Vagina (tissue), 2 donors: ENCODE results near the gene NPEPPS. TPM values are rescaled to one million over a fixed set of nuclear protein-coding genes. Genes with fewer than 3 reads are reported as not detected.

Experiments
- DNase-seq, 2 donors: peaks; one replicate each; pipeline ENCODE4 v3.0.0-alpha.2; 2017; ENCODE audit errors: extremely low spot score in 2 of 2
- H3K27ac ChIP-seq: fragments of 200-600 bp; sonication (generic); one replicate; pipeline ENCODE4 v1.5.1; 2019
- H3K27me3 ChIP-seq: fragments of 200-600 bp; sonication (generic); one replicate; pipeline ENCODE4 v1.5.1; 2019
- H3K36me3 ChIP-seq, 2 donors: fragments of 200-600 bp; sonication (generic); one replicate each; pipeline ENCODE4 v1.5.1; 2017 to 2019
- H3K4me1 ChIP-seq: fragments of 200-600 bp; sonication (generic); one replicate; pipeline ENCODE4 v1.5.1; 2019
- H3K4me3 ChIP-seq, 2 donors: fragments of 200-600 bp; sonication (generic); 1 replicate in 1 of 2; 2 replicates in 1 of 2; pipeline ENCODE4 v1.5.1; 2016 to 2019
- H3K9me3 ChIP-seq: fragments of 200-600 bp; sonication (generic); one replicate; pipeline ENCODE4 v1.5.1; 2019
- CTCF ChIP-seq, 3 experiments: fragments of 450-650 bp in 2 of 3; fragments of 200-600 bp in 1 of 3; sonication (generic) in 1 of 3; IDR thresholded peaks; one replicate each; pipeline ENCODE4 v1.5.1; 2017 to 2019; ENCODE audit warnings: antibody characterized with exemption in 3 of 3, mild to moderate bottlenecking in 2 of 3, moderate library complexity in 2 of 3
- POLR2A ChIP-seq, 2 donors: fragments of 450-650 bp; IDR thresholded peaks; one replicate each; pipeline ENCODE4 v1.6.1; 2017; ENCODE audit warnings: antibody characterized with exemption in 2 of 2, mild to moderate bottlenecking in 2 of 2, moderate library complexity in 2 of 2
- POLR2AphosphoS5 ChIP-seq, 2 donors: sonication (generic); formaldehyde crosslinking; IDR thresholded peaks; one replicate each; pipeline ENCODE4 v1.9.0; 2017; ENCODE audit warnings: antibody characterized with exemption in 2 of 2, mild to moderate bottlenecking in 2 of 2, low read depth in 1 of 2; ENCODE audit not compliant: insufficient read depth in 1 of 2
- intact Hi-C: fragments of 100-400 bp; cut with DNase I; formaldehyde crosslinking; loops from one replicate; pipeline ENCODE4 v1.15.1; 2023
- total RNA-seq: library from RNA; depleted of rRNA; stranded (reverse); fragments of >200 nt; gene quantifications from one replicate; pipeline ENCODE4 v1.2.3, GENCODE V29; 2016

Gene NPEPPS
- total RNA-seq, 1 donor from 2014 or later = 121 TPM

DNA sequence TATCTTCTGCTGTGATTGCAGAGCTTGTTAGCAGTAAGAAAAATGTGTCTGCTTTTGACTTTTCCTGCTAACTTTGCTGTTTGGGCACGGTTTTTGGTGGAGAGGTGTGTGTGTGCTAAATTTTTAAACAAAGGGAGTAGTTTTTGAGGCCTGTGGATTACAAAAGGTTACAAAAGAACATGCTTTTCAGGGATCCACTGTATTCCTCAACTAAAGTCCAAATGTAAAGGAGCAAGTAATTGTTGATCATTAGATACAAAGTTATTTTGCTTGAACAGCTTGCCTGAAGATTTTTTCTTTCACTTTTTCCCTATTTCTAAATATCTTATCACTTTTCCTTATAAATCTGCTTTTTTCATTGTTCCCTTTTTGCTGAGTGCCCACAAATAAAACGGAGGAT lies 120.8 kb downstream of the NPEPPS start:
- H3K4me1 ChIP-seq = peaks cover 49% of the 10 kb centered on the region
- DNase-seq = no peak
- no peak for TF ChIP-seq POLR2AphosphoS5 (IDR thresholded peaks at IDR 0.05; ENCODE audit: insufficient read depth in 1 of 2, low read depth in 1 of 2)
- no peak for TF ChIP-seq POLR2A (IDR thresholded peaks at IDR 0.05)
- TF ChIP-seq CTCF (IDR thresholded peaks at IDR 0.05) = no peak
- H3K36me3 ChIP-seq = peaks cover 0 to 49% of the 10 kb centered on the region in 2 donors
- no peak overlapping the region for H3K4me3 ChIP-seq
- intact Hi-C loops = no loop called here
- no peaks in the 10 kb centered on the region for H3K27me3 ChIP-seq
- H3K9me3 ChIP-seq = no peaks in the 10 kb centered on the region
- H3K27ac ChIP-seq = no peak overlapping the region

DNA sequence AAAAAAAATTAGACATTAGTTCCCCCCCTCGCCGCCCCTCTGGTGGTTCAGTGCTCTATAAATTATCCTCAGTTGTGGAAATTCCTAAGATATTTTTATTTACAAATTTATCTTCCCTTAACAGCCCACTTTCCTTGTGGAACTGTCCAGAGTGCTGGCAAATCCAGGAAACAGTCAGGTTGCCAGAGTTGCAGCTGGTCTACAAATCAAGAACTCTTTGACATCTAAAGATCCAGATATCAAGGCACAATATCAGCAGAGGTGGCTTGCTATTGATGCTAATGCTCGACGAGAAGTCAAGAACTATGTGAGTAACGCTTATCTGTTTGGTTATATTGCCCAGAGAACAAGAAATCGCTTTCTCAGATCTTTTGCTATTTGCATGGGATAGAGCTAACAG lies 121.7 kb downstream of the NPEPPS start:
- H3K27me3 ChIP-seq = no peaks in the 10 kb centered on the region
- no peak overlapping the region for H3K4me3 ChIP-seq
- peaks cover 49% of the 10 kb centered on the region for H3K4me1 ChIP-seq
- intact Hi-C loops = no loop called here
- no peaks in the 10 kb centered on the region for H3K9me3 ChIP-seq
- TF ChIP-seq POLR2A (IDR thresholded peaks at IDR 0.05) (no peak), POLR2AphosphoS5 (IDR thresholded peaks at IDR 0.05; ENCODE audit: insufficient read depth in 1 of 2, low read depth in 1 of 2) (no peak), CTCF (IDR thresholded peaks at IDR 0.05) (no peak)
- no peak for DNase-seq
- no peak overlapping the region for H3K27ac ChIP-seq
- H3K36me3 ChIP-seq = peaks cover 0 to 57% of the 10 kb centered on the region in 2 donors

GRCh38 chr17:47653442-47653841 lies 122.5 kb downstream of the NPEPPS start:
- H3K4me1 ChIP-seq = peaks cover 43% of the 10 kb centered on the region
- TF ChIP-seq POLR2A (IDR thresholded peaks at IDR 0.05) = no peak
- no peak for TF ChIP-seq POLR2AphosphoS5 (IDR thresholded peaks at IDR 0.05; ENCODE audit: insufficient read depth in 1 of 2, low read depth in 1 of 2)
- no peak for TF ChIP-seq CTCF (IDR thresholded peaks at IDR 0.05)
- no peak for DNase-seq
- H3K27me3 ChIP-seq = no peaks in the 10 kb centered on the region
- H3K4me3 ChIP-seq = no peak overlapping the region
- H3K9me3 ChIP-seq = no peaks in the 10 kb centered on the region
- H3K27ac ChIP-seq = no peak overlapping the region
- H3K36me3 ChIP-seq = peaks cover 0 to 66% of the 10 kb centered on the region in 2 donors
- intact Hi-C loops = no loop called here

- peaks cover 0 to 82% of the 10 kb centered on the region in 2 donors for H3K36me3 ChIP-seq
- DNase-seq = no peak
- no peaks in the 10 kb centered on the region for H3K27me3 ChIP-seq
- TF ChIP-seq CTCF (IDR thresholded peaks at IDR 0.05) = no peak
- no peaks in the 10 kb centered on the region for H3K9me3 ChIP-seq
- H3K4me3 ChIP-seq = no peak overlapping the region
- no peak overlapping the region for H3K27ac ChIP-seq
- peaks cover 38% of the 10 kb centered on the region for H3K4me1 ChIP-seq
- intact Hi-C loops = no loop called here
Measured at GRCh38 chr17:47654991-47655390, 124.1 kb downstream of the NPEPPS start.

GRCh38 chr17:47660064-47660492 lies 129.2 kb downstream of the NPEPPS start:
- TF ChIP-seq POLR2A (IDR thresholded peaks at IDR 0.05) (no peak), CTCF (IDR thresholded peaks at IDR 0.05) (no peak)
- DNase-seq = no peak
- no peaks in the 10 kb centered on the region for H3K9me3 ChIP-seq
- H3K36me3 ChIP-seq = peaks cover 0 to 94% of the 10 kb centered on the region in 2 donors
- H3K4me1 ChIP-seq = peaks cover 2% of the 10 kb centered on the region
- H3K4me3 ChIP-seq = no peak overlapping the region
- H3K27me3 ChIP-seq = no peaks in the 10 kb centered on the region
- peak overlapping the region; percentile 46 for H3K27ac ChIP-seq
- intact Hi-C loops = no loop called here
